Lung (tissue), 12 donors: Measurements from ENCODE around the gene GNAO1. TPM values are rescaled to one million over a fixed set of nuclear protein-coding genes. Genes with fewer than 3 reads are reported as not detected.

Experiments
- ATAC-seq: fragments of 200-7000 bp; cut with Tn5 transposase; one replicate; pipeline ENCODE4 v1.9.1; 2020; ENCODE audit warnings: moderate number of reproducible peaks; ENCODE audit not compliant: insufficient read depth, low FRiP score
- DNase-seq, 3 donors: peaks; one replicate each; pipeline ENCODE4 v3.0.0-alpha.2; 2013 to 2017
- H3K27ac ChIP-seq, 2 donors: one replicate each; pipeline ENCODE4 v1.5.1; 2013; ENCODE audit warnings: mild to moderate bottlenecking in 2 of 2, moderate library complexity in 2 of 2, control low read depth in 1 of 2, inconsistent platforms in 1 of 2, low read depth in 1 of 2, low read length in 1 of 2
- H3K27me3 ChIP-seq, 3 donors: one replicate each; pipeline ENCODE4 v1.5.1; 2013; ENCODE audit warnings: low read length in 2 of 3; ENCODE audit not compliant: control insufficient read depth in 3 of 3, insufficient read depth in 3 of 3
- H3K36me3 ChIP-seq, 4 donors: one replicate each; pipeline ENCODE4 v1.5.1; 2013; ENCODE audit warnings: low read length in 4 of 4, mild to moderate bottlenecking in 1 of 4, moderate library complexity in 1 of 4; ENCODE audit not compliant: control insufficient read depth in 4 of 4, insufficient read depth in 4 of 4
- H3K4me1 ChIP-seq, 5 donors: one replicate each; pipeline ENCODE4 v1.5.1; 2013; ENCODE audit warnings: low read length in 5 of 5, mild to moderate bottlenecking in 2 of 5, moderate library complexity in 1 of 5; ENCODE audit not compliant: control insufficient read depth in 5 of 5, insufficient read depth in 5 of 5
- H3K4me3 ChIP-seq: one replicate; pipeline ENCODE4 v1.5.1; 2013; ENCODE audit warnings: mild to moderate bottlenecking, control low read depth, moderate library complexity
- H3K9ac ChIP-seq, 2 donors: one replicate each; pipeline ENCODE4 v1.5.1; 2013; ENCODE audit warnings: low read length in 2 of 2, control low read depth in 1 of 2; ENCODE audit not compliant: insufficient read depth in 1 of 2
- H3K9me3 ChIP-seq, 4 donors: one replicate each; pipeline ENCODE4 v1.5.1; 2013; ENCODE audit warnings: low read length in 3 of 4, mild to moderate bottlenecking in 1 of 4, moderate library complexity in 1 of 4; ENCODE audit not compliant: control insufficient read depth in 4 of 4, insufficient read depth in 3 of 4
- WGBS, 2 donors: extraction: QIAGEN DNeasy Blood & Tissue Kit; methylation state at CpG; one replicate each; pipeline ENCODE4 v1.1.7; 2013; 5-methylcytosine and 5-hydroxymethylcytosine counted together
- polyA plus RNA-seq, 2 donors: library from polyadenylated mRNA; stranded (reverse); fragments of 200-250 nt; gene quantifications; one replicate each; pipeline ENCODE4 v1.2.1, GENCODE V29; 2013
- total RNA-seq, 2 donors: library from RNA; depleted of rRNA in 1 of 2; stranded (reverse); fragments of >200 nt in 1 of 2; gene quantifications; one replicate each; pipeline ENCODE4 v1.2.1, GENCODE V29; 2014 to 2021
- TF ChIP-seq, protein P1 (sequence below): IDR thresholded peaks from 2 replicates; pipeline ENCODE4 v1.5.1; 2012; ENCODE audit warnings: mild to moderate bottlenecking; ENCODE audit errors: control extremely low read depth, extremely low read depth
- donor health status: control.
- donor health status: control.
- donor health status: Bipolar disorder and iron deficiency.
- donor health status: healthy.
- donor health status: DM: yes; HTN: yes; CAD: no.

GNAO1 gene
- total and polyA plus RNA-seq, 4 donors = 0.33 to 5.2 (median 0.76) TPM

DNA sequence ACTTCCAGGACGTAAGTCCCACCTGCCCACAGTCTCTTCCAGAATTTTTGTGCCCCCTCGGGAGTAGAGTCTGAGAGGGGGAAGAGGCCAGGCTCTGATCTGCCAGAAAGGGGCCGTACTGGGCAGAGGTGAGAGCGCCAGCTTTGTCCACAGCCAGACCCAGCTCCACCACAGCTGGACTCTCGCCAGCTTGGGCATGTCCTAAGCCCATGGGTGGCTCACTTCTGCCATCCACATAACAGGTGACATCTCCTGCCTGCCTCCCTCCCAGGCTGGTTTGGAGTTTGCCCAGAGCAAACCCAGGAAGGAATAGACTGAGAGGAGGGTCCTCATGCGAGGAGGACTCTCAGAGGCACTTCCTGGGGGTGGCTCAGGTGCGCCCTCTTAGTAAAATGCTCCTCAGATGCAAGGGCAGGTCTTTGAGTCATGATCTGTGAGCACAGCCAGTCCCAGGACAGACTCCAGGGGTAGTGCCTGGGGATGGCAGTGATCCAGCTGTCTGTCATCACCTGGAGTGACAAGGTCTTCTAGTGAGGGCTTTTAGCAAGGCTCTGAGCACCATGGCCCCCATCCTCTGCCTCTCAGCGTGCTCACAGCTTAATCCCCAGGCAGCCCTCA lies 144.9 kb downstream of the GNAO1 start:
- ATAC-seq = no peak
- peaks cover 0 to 28% (median 2%) of the 10 kb centered on the region in 4 donors for H3K36me3 ChIP-seq
- 82 to 86% methylated on average over 8 of the region's 8 CpGs for WGBS, 2 donors
- no peak for DNase-seq
- H3K4me3 ChIP-seq = no peak overlapping the region
- H3K27me3 ChIP-seq = no peaks in the 10 kb centered on the region
- no peaks in the 10 kb centered on the region for H3K4me1 ChIP-seq
- TF ChIP-seq, protein P1, sequence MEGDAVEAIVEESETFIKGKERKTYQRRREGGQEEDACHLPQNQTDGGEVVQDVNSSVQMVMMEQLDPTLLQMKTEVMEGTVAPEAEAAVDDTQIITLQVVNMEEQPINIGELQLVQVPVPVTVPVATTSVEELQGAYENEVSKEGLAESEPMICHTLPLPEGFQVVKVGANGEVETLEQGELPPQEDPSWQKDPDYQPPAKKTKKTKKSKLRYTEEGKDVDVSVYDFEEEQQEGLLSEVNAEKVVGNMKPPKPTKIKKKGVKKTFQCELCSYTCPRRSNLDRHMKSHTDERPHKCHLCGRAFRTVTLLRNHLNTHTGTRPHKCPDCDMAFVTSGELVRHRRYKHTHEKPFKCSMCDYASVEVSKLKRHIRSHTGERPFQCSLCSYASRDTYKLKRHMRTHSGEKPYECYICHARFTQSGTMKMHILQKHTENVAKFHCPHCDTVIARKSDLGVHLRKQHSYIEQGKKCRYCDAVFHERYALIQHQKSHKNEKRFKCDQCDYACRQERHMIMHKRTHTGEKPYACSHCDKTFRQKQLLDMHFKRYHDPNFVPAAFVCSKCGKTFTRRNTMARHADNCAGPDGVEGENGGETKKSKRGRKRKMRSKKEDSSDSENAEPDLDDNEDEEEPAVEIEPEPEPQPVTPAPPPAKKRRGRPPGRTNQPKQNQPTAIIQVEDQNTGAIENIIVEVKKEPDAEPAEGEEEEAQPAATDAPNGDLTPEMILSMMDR = no peak
- no peaks in the 10 kb centered on the region for H3K9me3 ChIP-seq
- H3K9ac ChIP-seq = no peak overlapping the region
- no peak overlapping the region for H3K27ac ChIP-seq

DNA sequence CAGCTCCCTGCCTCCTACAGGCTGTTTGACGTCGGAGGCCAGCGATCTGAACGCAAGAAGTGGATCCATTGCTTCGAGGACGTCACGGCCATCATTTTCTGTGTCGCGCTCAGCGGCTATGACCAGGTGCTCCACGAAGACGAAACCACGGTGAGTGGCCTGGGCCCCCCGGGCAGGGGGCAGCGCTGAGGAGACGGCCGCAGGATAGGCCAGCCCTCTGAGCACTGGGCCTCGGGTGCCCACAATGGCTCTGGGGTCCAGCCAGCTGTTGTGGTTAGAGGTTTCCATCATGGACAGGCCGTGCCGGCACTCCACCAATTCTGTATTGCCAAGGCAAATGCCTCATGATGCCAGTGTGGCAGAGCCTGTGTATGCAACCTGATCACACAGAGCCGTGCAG lies 145.4 kb downstream of the GNAO1 start:
- no peaks in the 10 kb centered on the region for H3K27me3 ChIP-seq
- DNase-seq (no peak), ATAC-seq (no peak)
- H3K36me3 ChIP-seq = peaks cover 0 to 24% (median 2%) of the 10 kb centered on the region in 4 donors
- H3K4me1 ChIP-seq = no peaks in the 10 kb centered on the region
- H3K4me3 ChIP-seq = no peak overlapping the region
- no peak overlapping the region for H3K27ac ChIP-seq
- WGBS, 2 donors = 91 to 95% methylated on average over 21 of the region's 21 CpGs
- TF ChIP-seq, protein P1 = no peak
- H3K9me3 ChIP-seq = no peaks in the 10 kb centered on the region
- no peak overlapping the region for H3K9ac ChIP-seq

DNA sequence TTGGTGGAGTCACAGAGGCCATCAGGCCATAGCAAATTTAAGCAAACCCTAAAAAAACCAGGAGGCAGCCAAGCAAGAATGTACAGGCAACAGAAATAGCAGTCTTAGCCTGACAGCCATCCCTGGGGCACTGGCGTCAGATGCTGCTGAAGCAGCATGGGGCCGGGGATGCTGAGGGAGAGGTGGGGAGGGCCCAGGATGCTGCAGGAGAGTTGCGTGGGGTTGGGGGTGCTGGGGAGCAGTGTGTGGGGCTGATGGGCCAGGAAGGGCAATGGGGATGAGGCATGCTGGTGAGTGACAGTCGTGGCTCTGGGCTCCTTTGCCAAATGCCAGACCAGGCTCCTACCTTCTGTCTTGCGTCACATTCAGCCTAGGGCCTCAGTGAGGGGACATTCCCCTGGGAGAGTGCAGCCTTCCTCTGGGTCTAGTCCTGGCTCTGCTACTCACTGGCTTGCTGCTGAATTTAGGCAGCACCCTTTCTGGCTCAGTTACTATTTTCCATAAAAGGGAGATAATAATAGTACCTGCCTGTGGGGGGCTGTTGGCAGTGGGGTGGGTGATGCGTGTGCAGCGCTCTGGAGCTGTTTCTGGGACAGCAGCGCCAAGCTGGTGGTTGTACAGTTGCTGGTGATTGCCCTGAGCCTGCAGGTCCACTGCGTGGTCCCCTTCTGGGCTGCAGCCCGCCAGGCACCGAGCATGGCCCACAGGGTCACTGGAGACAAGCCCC lies 146.0 kb downstream of the GNAO1 start:
- WGBS, 2 donors = 93 to 96% methylated on average over 11 of the region's 11 CpGs
- H3K9ac ChIP-seq = no peak overlapping the region
- H3K4me1 ChIP-seq = no peaks in the 10 kb centered on the region
- H3K36me3 ChIP-seq = peaks cover 0 to 22% (median 2%) of the 10 kb centered on the region in 4 donors
- H3K4me3 ChIP-seq = no peak overlapping the region
- H3K27me3 ChIP-seq = no peaks in the 10 kb centered on the region
- H3K27ac ChIP-seq = no peak overlapping the region
- DNase-seq (no peak), ATAC-seq (no peak)
- TF ChIP-seq, protein P1 = no peak
- H3K9me3 ChIP-seq = no peaks in the 10 kb centered on the region
